HG03521 (cell line): ENCODE measurements around the gene SNX8.
"Not testable (repeated sequence)": the region's sequence is repeated elsewhere in the genome, so short reads cannot be mapped to it uniquely, and the experiment has no call there.

Experiments used
- ATAC-seq: cut with Tn5 transposase; IDR thresholded peaks from one replicate; pipeline ENCODE4 v1.9.1; 2021; ENCODE audit warnings: mild to moderate bottlenecking, moderate library complexity; ENCODE audit not compliant: unreplicated experiment

The SNX8 gene

DNA sequence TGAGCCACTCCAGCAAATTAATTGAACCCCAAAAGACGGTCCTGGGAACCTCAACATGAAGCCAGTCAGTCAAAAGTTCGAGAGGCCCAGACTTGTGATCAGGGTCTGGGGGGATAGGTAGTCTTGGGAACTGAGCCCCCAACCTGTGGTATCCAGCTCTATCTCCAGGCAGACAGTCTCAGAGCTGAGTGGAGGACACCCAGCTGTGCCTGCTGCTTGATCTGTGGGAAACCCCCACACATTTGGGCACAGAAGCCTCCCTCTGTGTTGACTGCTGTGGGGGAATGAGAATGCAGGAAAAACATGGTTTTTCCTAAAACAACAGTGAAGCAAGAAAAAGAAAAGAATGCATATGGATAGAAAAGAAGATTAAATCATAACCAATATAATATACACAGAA, 16.3 kb upstream of the SNX8 start:
- no peak for ATAC-seq

DNA sequence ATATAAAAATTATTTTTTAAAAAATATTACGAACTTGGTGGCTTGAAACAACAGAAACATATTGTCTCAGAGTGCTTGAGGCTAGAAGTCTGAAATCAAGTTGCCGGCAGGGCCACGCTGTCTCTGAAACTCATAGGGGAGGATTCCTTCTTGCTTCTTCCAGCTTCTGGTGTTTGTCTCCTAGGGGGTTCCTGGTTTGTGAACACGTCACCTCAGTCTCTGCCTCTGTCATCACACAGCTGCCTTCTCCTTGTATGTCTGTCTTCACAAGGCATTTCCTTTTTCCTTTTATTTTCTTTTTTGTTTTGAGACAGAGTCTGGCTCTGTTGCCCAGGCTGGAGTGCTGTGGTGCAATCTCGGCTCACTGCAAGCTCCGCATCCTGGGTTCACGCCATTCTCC, 12.7 kb upstream of the SNX8 start:
- ATAC-seq, result no peak

DNA sequence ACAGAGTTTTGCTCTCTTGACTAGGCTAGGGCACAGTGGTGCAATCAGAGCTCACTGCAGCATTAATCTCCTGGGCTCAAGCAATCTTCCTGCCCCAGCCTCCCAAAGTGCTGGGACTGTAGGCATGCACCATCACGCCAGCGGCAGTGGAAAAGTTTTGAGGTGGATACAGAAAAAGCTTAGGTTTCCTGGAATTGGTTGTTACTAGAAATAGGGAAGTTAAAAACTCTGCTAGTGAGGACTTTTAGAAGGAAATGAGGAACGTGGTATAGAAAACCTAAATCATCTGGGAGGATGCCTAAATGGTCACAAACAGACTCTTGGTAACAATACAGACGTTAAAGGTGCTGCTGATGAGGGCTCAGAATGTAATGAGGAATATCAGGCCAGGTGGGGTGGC, 10.9 kb upstream of the SNX8 start:
- ATAC-seq, result no peak

DNA sequence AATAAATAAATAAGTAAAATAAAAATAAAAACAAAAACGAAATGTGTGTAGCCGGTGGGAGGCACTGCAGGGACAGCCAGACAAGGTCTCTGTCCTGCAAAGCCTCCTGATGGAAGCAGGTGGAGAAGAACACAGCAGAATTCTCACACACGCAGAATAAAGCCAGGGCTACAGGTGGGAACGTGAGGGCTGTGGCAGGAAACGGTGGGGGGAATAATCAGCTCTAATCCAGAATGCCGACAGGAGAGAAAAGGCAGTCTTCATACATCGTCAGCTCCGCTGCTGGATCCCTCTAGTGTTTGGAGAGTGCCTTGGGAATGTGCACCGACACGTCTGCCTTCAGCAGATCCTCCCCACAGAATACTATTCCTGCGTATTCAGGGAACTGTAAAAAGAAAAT, 6.8 kb upstream of the SNX8 start:
- ATAC-seq, result no peak

DNA sequence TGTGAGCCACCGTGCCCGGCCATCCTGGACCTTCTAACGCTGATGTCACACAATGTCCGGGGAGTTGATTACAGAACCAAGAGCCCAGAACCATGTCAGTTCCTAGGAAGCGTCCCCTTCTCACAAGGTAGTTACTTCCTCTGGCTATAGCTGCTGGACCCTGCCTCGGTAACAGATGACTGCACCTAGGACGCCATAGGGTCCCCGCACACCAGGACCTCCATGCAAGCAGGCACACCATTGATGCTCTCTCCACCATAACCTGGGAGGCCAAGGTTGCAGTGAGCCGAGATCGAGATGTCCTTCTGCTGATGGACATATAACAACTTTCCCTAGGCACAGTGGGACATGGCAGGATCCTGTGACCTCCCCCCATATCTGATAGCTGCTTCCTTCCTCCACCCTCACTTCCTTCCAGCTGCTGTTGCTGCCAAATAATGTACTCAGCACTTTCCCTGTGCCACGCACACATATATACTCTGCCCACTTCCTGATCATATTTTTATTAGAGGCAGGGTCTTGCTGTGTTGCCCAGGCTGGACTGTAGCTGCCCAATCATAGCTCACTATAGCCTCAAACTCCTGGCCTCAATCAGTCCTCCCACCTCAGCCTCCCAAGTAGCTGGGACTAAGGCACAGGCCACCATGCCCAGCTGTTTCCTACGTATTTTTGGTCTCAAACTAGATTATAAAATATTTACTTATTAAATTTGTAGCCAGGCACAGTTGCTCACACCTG, 3.5 kb upstream of the SNX8 start:
- ATAC-seq, result no peak

DNA sequence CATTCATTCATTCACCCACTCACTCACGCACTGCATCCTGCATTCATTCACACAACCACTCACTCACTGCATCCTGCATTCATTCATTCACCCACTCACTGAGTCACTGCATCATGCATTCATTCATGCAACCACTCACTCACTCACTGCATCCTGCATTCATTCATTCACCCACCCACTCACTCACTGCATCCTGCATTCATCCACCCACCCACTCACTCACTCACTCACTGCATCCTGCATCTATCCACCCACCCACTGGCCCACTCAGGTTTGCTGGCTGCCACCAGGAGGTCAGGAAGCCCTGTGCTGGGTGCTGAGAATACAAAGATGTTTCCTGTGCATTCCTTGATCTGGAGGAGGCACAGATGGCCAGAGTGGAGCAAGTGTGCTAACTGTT, 2.3 kb upstream of the SNX8 start:
- ATAC-seq, result no peak

DNA sequence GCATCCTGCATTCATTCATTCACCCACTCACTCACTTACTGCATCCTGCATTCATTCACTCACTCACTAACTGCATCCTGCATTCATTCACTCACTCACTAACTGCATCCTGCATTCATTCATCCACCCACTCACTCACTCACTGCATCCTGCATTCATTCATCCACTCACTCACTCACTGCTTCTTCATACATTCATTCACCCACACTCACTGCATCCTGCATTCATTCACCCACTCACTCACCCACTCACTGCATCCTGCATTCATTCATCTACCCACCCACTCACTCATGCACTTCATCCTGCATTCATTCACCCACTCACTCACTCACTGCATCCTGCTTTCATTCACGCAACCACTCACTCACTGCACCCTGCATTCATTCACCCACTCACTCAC, 1.5 kb upstream of the SNX8 start:
- no peak for ATAC-seq

DNA sequence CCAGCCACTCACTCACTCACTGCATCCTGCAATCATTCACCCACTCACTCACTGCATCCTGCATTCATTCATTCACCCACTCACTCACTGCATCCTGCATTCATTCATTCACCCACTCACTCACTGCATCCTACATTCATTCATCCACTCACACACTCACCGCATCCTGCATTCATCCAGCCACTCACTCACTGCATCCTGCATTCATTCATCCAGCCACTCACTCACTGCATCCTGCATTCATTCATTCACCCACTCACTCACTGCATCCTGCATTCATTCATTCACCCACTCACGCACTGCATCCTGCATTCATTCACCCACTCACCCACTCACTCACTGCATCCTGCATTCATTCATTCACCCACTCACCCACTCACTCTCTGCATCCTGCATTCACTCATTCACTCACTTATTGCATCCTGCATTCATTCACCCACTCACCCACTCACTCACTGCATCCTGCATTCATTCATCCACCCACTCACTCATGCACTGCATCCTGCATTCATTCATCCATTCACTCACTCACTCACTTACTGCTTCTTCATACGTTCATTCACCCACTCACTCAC, 802 bp upstream of the SNX8 start:
- not testable (repeated sequence) for ATAC-seq

DNA sequence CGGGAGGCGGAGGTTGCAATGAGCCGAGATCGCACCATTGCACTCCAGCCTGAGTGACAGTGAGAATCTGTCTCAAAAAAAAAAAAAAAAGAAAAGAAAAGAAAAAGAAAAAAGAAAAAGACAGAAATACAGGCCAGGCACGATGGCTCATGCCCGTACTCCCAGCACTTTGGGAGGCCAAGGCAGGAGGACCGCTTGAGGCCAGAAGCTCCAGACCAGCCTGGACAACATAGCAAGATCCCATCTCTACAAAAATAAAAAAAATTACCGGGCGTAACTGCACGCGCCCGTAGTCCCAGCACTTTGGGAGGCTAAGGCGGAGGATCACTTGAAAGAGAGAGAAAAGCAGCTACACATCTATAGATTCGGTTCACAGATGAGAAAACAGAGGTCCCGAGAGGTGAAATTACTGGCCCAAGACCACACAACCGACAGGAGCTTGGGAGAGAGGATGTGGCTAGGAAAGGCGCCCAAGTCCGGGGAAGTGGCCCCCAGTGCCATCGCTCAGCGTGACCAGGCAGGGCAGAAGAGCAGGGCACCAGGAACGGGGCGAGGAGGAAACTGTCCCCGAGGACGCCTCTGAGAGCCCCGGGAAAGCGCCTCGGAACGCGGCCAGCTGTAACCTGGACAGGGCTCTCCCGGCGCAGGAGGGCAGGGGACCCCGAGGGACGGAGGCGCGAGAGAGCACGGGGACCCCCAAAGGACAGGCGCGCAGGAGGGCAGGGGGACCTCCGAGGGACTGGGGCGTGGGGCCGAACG, 612 bp downstream of the SNX8 start:
- ATAC-seq, result no peak

DNA sequence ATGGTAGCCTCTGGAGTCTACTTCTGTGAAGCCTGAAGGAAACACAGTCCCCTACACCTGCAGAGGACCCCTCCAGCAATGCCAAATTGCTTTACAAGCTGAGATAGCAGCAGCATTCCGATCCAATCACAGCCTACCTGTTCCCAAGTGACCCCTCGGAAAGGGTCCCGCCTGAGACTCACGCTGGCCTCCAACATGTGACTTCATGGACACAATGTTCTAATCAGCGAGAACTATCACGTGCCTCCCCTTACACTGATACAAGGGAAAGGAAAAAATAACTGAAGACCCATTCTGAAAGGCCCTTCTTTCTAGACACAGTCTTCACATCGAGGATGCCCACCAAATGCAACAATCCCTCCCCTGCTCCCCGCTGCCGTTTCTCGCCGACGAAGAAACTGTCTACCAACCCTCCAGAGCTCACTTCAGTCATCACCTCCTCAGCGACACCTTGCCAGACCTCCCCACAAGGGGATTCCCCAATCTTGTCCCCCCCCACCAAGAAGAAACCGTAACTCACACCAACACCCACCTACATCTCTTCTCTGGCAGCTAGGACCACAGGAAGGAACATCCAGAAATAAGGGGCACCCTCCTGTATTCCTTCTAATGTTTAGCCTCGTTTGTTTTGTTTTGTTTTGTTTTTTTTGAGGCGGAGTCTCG, 1.8 kb downstream of the SNX8 start:
- no peak for ATAC-seq

DNA sequence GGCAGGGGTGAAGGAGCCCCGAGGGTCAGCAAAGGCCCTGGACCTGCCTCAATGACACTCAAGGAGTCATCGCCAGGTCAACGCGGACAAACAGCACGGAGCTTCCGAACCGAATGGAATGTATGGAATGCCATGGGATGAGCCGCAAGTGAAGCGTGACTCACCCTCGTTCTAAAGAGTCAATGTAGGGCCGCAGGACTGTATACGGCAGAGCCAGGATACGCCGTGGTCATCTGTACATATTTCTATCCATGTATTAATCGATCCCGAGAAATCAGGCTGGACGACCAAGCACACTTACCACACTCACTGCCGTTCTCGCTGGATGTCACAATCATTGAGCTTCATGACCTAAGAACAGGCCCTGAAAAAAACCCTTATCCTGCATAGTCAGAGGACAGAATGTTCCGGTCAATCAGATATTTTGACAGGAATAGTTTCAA, 4.3 kb downstream of the SNX8 start:
- no peak for ATAC-seq

DNA sequence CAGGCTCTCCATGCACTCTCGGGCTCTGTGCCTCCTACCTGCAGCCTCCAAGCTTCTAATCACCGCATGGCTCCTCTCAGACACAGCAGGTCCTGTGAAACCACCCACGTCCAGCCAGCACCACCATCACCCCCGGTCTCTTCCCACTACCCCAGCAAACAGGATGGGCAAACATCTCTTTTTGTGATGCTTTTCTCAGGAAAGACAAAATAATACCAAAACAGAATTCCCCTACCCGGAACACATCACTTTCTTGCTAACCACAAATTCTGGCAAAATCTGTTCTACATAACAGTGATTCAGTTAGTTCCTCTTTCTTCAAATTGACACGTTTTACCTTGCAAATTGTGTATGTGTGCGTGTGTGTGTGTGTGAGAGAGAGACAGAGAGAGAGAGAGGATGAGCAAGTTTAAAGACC, 6.5 kb downstream of the SNX8 start:
- peak; percentile 49 for ATAC-seq

DNA sequence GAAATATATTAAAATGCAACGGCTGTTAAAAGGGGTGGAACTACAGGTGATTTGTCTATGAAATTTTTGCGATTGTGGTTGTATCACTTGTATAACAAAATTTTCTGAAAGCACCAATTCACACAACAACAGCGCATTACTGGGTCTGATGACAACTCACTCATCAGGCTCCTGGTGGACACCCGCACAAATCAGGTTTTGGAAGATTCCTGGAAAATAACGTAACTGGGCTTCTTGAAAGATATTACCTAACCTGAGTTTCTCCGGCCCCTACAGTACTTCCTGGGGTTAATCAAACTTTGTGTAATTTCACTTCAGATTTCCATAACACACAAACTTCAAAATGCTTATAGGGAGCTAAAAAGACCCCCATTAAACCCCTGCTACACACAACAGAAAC, 7.6 kb downstream of the SNX8 start:
- ATAC-seq, result no peak

DNA sequence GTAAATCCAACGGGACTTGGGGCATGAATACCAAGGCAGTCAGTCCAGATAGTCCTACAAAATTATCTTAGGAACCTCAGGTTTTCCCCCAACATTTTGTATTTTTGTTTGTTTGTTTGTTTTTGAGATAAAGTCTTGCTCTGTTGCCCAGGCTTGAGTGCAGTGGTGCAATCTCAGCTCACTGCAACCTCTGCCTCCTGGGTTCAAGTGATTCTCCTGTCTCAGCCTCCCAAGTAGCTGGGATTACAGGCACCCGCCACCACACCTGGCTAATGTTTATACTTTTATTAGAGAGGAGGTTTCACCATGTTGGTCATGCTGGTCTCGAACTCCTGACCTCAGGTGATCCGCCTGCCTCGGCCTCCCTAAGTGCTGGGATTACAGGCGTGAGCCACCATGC, 9.0 kb downstream of the SNX8 start:
- not testable (repeated sequence) for ATAC-seq

DNA sequence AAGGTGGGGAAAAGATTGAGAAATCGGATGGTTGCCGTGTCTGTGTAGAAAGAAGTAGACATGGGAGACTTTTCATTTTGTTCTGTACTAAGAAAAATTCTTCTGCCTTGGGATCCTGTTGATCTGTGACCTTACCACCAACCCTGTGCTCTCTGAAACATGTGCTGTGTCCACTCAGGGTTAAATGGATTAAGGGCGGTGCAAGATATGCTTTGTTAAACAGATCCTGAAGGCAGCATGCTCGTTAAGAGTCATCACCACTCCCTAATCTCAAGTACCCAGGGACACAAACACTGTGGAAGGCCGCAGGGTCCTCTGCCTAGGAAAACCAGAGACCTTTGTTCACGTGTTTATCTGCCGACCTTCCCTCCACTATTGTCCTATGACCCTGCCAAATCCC, 10.7 kb downstream of the SNX8 start:
- not testable (repeated sequence) for ATAC-seq

DNA sequence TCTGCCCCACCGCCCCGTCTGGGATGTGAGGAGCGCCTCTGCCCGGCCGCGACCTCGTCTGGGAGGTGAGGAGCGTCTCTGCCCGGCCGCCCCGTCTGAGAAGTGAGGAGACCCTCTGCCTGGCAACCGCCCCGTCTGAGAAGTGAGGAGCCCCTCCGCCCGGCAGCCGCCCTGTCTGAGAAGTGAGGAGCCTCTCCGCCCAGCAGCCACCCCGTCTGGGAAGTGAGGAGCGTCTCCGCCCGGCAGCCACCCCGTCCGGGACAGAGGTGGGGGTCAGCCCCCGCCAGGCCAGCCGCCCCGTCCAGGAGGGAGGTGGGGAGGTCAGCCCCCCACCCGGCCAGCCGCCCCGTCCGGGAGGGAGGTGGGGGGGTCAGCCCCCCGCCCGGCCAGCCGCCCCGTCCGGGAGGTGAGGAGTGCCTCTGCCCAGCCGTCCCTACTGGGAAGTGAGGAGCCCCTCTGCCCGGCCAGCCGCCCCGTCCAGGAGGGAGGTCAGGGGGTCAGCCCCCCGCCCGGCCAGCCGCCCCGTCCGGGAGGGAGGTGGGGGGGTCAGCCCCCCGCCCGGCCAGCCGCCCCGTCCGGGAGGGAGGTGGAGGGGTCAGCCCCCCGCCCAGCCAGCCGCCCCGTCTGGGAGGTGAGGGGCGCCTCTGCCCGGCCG, 11.4 kb downstream of the SNX8 start:
- ATAC-seq, result not testable (repeated sequence)

DNA sequence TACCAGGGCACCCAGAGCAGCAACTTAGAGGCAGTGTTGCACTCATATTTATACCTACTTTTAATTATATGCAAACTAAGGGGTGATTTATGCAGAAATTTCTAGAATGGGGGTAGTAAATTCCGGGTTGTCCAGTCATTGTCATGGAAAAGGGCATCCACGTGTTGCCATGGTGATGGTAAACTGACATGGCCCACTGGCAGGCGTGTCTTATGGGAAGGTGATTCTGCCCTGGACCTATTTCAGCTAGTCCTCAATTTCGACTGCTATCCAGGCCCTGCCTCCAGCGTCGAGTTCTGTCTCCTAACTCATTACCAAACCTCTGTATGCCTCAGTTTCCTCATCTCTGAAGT, 12.8 kb downstream of the SNX8 start:
- no peak for ATAC-seq

DNA sequence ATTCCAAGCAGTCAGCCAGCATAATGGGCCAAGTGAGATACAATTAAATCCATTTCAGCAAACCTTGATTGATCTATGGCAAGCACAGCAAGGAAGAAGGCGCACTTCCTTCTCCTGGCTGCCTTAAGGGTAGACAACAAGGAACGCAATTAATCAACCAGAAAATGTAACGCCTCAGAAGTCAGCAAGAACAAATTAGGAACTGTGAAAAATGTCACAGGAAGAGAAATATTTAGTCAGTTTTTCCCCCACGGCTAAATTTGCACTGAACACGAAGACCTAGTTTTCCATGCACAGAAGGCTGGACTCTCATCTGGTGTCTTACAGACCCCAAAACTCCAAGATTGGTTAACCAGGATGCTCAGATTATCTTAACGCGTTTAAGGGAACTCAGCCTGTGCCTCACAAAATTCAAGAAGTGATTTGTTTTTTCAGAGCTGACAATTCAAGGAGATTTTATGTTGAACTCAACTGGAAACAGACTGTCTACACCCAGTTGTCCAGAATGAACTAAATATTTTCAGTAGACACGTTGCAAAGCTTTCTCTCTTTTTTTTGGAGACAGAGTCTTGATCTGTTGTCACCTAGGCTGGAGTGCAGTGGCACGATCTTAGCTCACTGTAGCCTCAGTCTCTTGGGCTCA, 14.2 kb downstream of the SNX8 start:
- no peak for ATAC-seq

DNA sequence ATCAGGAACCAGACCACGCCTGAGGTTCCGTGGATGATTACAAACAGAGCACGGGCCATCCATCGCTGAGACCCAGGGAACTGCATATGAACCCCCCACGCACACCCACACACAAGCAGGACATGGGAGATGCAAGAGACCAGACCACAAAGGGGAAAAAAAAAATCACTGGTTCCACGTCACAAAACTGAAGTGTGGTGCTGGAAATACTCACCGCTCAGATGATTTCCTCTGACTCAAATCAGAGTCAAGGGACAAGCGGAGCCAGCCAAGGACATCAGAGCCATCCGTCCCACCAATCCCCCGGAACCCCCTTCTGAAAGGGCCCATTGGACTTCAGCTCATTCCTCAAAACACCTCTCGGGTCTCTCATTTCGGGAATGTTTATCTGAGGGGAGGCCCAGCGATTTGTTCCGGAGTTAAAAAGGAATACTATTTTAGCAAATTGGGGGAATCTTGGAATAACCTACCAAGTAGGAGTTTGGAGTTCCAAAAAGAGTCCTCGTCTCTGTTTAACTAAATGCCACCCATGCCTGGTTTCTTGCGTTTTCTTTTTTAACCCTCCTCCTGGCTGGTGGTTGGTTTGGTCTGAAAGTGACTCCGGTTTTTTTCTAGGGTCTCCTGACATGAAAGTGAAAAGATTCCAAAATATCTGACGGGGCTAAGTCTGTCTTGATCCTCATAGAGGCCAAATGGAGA, 15.0 kb downstream of the SNX8 start:
- ATAC-seq, result no peak

DNA sequence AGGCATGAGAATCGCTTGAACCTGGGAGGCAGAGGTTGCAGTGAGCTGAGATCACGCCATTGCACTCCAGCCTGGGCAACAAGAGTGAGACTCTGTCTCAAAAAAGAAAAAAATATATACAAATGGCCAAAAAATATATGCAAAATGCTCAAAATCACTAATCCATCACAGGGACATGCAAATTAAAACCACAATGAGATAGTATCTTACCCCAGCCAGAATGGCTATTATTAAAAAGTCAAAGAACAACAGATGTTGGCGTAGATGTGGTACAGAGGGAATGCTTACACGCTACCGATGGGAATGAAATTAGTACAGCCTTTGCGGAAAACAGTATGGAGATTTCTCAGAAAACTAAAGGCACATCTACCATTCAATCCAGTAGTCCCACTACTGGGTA, 17.4 kb downstream of the SNX8 start:
- no peak for ATAC-seq
